HCT116 (cell line): Measurements from ENCODE around the gene SCN10A.

ENCODE experiments used
- CEBPB ChIP-seq: IDR thresholded peaks from 2 replicates; pipeline ENCODE4 v1.6.1; 2012; ENCODE audit warnings: low read depth
- CTCF ChIP-seq, 3 experiments: fragments of 200-600 bp in 1 of 3; sonication (generic) in 1 of 3; IDR thresholded peaks in 2 of 3; conservative IDR thresholded peaks in 1 of 3; 2 replicates each; pipeline ENCODE4 v1.5.1; 2012 to 2017; ENCODE audit warnings: low read depth in 2 of 3, low read length in 2 of 3, antibody characterized with exemption in 1 of 3, borderline replicate concordance in 1 of 3, control low read depth in 1 of 3, mild to moderate bottlenecking in 1 of 3, mixed read lengths in 1 of 3, mixed run types in 1 of 3, moderate library complexity in 1 of 3; ENCODE audit not compliant: insufficient read depth in 1 of 3
- EZH2 ChIP-seq: fragments of 200-600 bp; sonication (generic); IDR thresholded peaks from 2 replicates; pipeline ENCODE4 v1.6.1; 2017; ENCODE audit warnings: antibody characterized with exemption, mixed run types
- JUND ChIP-seq: IDR thresholded peaks from 2 replicates; pipeline ENCODE4 v1.6.1; 2012
- POLR2A ChIP-seq: IDR thresholded peaks from 2 replicates; pipeline ENCODE4 v1.7.0; 2011; ENCODE audit warnings: borderline replicate concordance; ENCODE audit not compliant: insufficient read depth, insufficient read length; ENCODE audit errors: extremely low read depth
- POLR2AphosphoS5 ChIP-seq: IDR thresholded peaks from 2 replicates; pipeline ENCODE4 v1.6.1; 2011; ENCODE audit warnings: mild to moderate bottlenecking, low read depth, low read length, moderate library complexity
- REST ChIP-seq: IDR thresholded peaks from 2 replicates; pipeline ENCODE4 v1.6.1; 2012; ENCODE audit warnings: low read depth
- TCF7L2 ChIP-seq: IDR thresholded peaks from 2 replicates; pipeline ENCODE4 v1.7.0; 2011; ENCODE audit warnings: borderline replicate concordance, inconsistent platforms; ENCODE audit not compliant: insufficient read depth, insufficient read length; ENCODE audit errors: extremely low read depth
- YY1 ChIP-seq: IDR thresholded peaks from 2 replicates; pipeline ENCODE4 v1.6.1; 2011; ENCODE audit warnings: low read length, low read depth, moderate library complexity, mild to moderate bottlenecking; ENCODE audit not compliant: insufficient replicate concordance; ENCODE audit errors: extremely low read depth

GRCh38 chr3:38746641-38747040 is 69.4 kb downstream of the SCN10A start:
- TF ChIP-seq REST (no peak), TCF7L2 (no peak), CTCF (IDR thresholded peaks at IDR 0.05 in 2 of 3, conservative IDR thresholded peaks at IDR 0.05 in 1 of 3; ENCODE audit: borderline replicate concordance in 1 of 3, insufficient read depth in 1 of 3, low read depth in 2 of 3, low read length in 2 of 3) (no peak), POLR2A (no peak), JUND (no peak), POLR2AphosphoS5 (no peak), YY1 (no peak), EZH2 (no peak), CEBPB (no peak)
